GM18858 (cell line): ENCODE data around the gene SUV39H1.
A peak's percentile ranks its signal among the peaks of the same experiment; 100 is the strongest.
"Not testable (repeated sequence)": the region's sequence is repeated elsewhere in the genome, so short reads cannot be mapped to it uniquely, and the experiment has no call there.

ENCODE experiments used
- ATAC-seq: cut with Tn5 transposase; IDR thresholded peaks from one replicate; pipeline ENCODE4 v1.9.1; 2021; ENCODE audit not compliant: unreplicated experiment

The SUV39H1 gene

GRCh38 chrX:48696301-48696908 is at the start of gene SUV39H1:
Gene SUV39H1, plus strand, starts transcription at chrX:48696734. Its CDS starts 51 bp downstream, at chrX:48696785.
- ATAC-seq, result peak; percentile 75

GRCh38 chrX:48648336-48648751 is 48.2 kb upstream of the SUV39H1 start:
- no peak for ATAC-seq

- no peak for ATAC-seq
Measured at GRCh38 chrX:48649102-48649501, 47.4 kb upstream of the SUV39H1 start.

- ATAC-seq, result not testable (repeated sequence)
Measured at GRCh38 chrX:48652055-48652579, 44.4 kb upstream of the SUV39H1 start.

- not testable (repeated sequence) for ATAC-seq
Measured at GRCh38 chrX:48654746-48655145, 41.8 kb upstream of the SUV39H1 start.

GRCh38 chrX:48659686-48660085 is 36.8 kb upstream of the SUV39H1 start:
- ATAC-seq, result not testable (repeated sequence)

- no peak for ATAC-seq
Measured at GRCh38 chrX:48663241-48663640, 33.3 kb upstream of the SUV39H1 start.

- no peak for ATAC-seq
Measured at GRCh38 chrX:48664156-48664555, 32.4 kb upstream of the SUV39H1 start.

- ATAC-seq, result no peak
Measured at GRCh38 chrX:48665991-48666390, 30.5 kb upstream of the SUV39H1 start.

GRCh38 chrX:48666649-48667048 is 29.9 kb upstream of the SUV39H1 start:
- ATAC-seq, result no peak

GRCh38 chrX:48667509-48667908 is 29.0 kb upstream of the SUV39H1 start:
- no peak for ATAC-seq

GRCh38 chrX:48668187-48668586 is 28.3 kb upstream of the SUV39H1 start:
- not testable (repeated sequence) for ATAC-seq

- peak; percentile 85 for ATAC-seq
Measured at GRCh38 chrX:48676106-48676892, 20.2 kb upstream of the SUV39H1 start.

- ATAC-seq, result peak; percentile 8
Measured at GRCh38 chrX:48676893-48677270, 19.7 kb upstream of the SUV39H1 start.

- ATAC-seq, result no peak
Measured at GRCh38 chrX:48677516-48677915, 19.0 kb upstream of the SUV39H1 start.

GRCh38 chrX:48680467-48680866 is 16.1 kb upstream of the SUV39H1 start:
- not testable (repeated sequence) for ATAC-seq

GRCh38 chrX:48680925-48681324 is 15.6 kb upstream of the SUV39H1 start:
- not testable (repeated sequence) for ATAC-seq

- no peak for ATAC-seq
Measured at GRCh38 chrX:48681539-48682183, 14.9 kb upstream of the SUV39H1 start.

- not testable (repeated sequence) for ATAC-seq
Measured at GRCh38 chrX:48682795-48683194, 13.7 kb upstream of the SUV39H1 start.

GRCh38 chrX:48683411-48683982 is 13.0 kb upstream of the SUV39H1 start, which contains the start of gene WAS:
Gene WAS, plus strand, starts transcription at chrX:48683799. Its CDS starts 55 bp downstream, at chrX:48683854.
- peak; percentile 69 for ATAC-seq

- ATAC-seq, result no peak
Measured at GRCh38 chrX:48684134-48684533, 12.4 kb upstream of the SUV39H1 start.
